GM12865 (cell line): ENCODE results near the gene RASGRP4.
A peak's percentile ranks its signal among the peaks of the same experiment; 100 is the strongest.
"Not testable (repeated sequence)": the region's sequence is repeated elsewhere in the genome, so short reads cannot be mapped to it uniquely, and the experiment has no call there.

Experiments
- DNase-seq: peaks from one replicate; pipeline ENCODE4 v3.0.0; 2010; ENCODE audit warnings: low read depth
- H3K4me3 ChIP-seq: 2 replicates; pipeline ENCODE4 v1.5.1; 2011; ENCODE audit warnings: mild to moderate bottlenecking, low read depth, low read length, control low read depth
- TF ChIP-seq, protein P1 (sequence below): IDR thresholded peaks from 2 replicates; pipeline ENCODE4 v1.5.1; 2011; ENCODE audit warnings: low read length, control low read depth, low read depth, inconsistent platforms; ENCODE audit not compliant: insufficient read depth; ENCODE audit errors: missing control alignments

RASGRP4 gene, protein sequence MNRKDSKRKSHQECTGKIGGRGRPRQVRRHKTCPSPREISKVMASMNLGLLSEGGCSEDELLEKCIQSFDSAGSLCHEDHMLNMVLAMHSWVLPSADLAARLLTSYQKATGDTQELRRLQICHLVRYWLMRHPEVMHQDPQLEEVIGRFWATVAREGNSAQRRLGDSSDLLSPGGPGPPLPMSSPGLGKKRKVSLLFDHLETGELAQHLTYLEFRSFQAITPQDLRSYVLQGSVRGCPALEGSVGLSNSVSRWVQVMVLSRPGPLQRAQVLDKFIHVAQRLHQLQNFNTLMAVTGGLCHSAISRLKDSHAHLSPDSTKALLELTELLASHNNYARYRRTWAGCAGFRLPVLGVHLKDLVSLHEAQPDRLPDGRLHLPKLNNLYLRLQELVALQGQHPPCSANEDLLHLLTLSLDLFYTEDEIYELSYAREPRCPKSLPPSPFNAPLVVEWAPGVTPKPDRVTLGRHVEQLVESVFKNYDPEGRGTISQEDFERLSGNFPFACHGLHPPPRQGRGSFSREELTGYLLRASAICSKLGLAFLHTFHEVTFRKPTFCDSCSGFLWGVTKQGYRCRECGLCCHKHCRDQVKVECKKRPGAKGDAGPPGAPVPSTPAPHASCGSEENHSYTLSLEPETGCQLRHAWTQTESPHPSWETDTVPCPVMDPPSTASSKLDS

DNA sequence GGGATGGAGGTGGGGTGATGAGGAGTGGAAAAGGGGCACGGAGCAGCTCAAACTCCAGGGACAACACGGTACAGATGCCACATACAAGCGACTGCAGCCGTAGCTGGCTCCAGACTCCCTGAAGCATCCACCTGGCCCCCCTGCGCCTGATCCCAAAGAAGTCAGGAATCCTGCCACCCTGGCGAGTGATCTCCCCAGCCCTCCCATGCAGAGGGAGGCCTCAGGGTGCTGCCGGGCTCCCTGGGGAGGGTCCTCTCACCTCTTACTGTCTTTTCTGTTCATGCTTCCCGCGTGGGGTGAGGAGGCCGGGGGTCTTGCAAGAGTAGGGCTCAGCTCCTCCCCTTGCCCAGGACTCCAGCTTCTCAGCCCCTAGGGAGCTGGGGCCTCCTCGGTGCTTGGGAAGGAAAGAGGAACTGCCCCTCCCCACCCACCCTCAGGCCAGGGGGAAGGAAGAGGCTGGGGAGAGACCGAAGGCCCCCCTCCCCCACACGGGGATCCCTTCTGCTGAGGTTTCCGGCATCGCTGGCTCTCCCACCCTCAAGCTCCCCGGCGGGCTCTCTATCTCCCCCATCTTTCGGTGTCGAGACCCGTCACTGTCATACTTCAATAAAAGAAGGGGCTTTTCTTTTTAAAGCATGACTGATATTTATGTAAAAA lies at the start of gene RASGRP4:
Gene RASGRP4 (minus strand): TSS at position 410 of the 657 bp plus-strand sequence. CDS start 128 bp downstream, at position 282.
- DNase-seq = peak; percentile 29
- TF ChIP-seq, protein P1, sequence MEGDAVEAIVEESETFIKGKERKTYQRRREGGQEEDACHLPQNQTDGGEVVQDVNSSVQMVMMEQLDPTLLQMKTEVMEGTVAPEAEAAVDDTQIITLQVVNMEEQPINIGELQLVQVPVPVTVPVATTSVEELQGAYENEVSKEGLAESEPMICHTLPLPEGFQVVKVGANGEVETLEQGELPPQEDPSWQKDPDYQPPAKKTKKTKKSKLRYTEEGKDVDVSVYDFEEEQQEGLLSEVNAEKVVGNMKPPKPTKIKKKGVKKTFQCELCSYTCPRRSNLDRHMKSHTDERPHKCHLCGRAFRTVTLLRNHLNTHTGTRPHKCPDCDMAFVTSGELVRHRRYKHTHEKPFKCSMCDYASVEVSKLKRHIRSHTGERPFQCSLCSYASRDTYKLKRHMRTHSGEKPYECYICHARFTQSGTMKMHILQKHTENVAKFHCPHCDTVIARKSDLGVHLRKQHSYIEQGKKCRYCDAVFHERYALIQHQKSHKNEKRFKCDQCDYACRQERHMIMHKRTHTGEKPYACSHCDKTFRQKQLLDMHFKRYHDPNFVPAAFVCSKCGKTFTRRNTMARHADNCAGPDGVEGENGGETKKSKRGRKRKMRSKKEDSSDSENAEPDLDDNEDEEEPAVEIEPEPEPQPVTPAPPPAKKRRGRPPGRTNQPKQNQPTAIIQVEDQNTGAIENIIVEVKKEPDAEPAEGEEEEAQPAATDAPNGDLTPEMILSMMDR = no peak
- no peak within 1 kb of the TSS for H3K4me3 ChIP-seq

DNA sequence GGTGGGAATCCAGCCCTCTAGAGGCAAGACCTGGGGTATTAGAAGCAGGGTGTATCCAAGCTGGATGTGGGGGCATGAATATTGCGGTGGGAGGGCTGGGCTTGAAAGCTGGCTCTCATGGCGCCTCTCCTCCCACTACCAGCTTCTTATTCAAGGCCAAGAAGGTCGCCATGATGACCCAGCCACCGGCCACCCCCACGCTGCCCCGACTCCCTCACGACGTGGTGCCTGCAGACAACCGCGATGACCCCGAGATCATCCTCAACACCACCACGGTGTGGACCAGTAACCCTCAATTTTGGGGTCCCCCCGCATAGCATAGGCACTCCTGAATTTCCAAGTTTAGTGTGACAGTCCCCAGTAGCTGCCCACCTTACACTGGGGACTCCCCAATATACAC lies 49.2 kb upstream of the RASGRP4 start:
- DNase-seq = no peak
- TF ChIP-seq, protein P1 = no peak
- H3K4me3 ChIP-seq = no peak overlapping the region

DNA sequence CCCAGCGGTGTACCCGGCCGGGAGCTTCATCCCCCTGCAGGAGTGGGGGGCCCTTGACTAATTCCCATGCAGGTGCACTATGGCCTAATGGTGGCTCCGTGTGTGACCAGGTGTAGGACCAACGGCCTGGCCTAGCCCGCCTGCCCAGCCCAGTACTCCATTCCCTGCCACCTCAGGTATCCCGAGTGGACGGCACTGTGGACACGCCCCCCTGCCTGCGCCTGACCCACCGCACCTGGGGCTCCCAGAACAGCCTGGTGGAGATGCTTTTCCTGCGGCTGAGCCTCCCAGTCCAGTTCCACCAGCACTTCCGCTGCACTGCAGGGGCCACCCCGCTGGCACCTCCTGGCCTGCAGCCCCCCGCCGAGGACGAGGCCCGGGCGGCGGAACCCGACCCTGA lies 47.2 kb upstream of the RASGRP4 start:
- TF ChIP-seq, protein P1 = no peak

DNA sequence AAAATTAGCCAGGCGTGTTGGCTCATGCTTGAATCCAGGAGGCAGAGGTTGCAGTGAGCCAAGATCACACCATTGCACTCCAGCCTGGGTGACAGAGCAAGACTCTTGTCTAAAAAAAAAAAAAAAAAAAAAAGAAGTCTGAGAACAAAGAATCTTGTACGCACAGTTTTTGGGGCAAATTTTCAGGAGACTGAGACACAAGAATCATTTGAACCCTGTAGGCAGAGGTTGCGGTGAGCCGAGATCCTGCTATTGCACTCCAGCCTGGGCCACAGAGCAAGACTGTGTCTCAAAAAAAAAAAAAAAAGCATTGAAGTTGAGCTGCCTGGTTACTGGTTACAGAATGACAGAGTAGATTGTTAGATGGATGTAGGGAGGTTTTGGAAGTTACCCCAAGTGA lies 46.7 kb upstream of the RASGRP4 start:
- not testable (repeated sequence) for H3K4me3 ChIP-seq, DNase-seq

More for the DNA sequence above, 47.2 kb upstream of the RASGRP4 start:
- H3K4me3 ChIP-seq = no peak overlapping the region
- DNase-seq = no peak

DNA sequence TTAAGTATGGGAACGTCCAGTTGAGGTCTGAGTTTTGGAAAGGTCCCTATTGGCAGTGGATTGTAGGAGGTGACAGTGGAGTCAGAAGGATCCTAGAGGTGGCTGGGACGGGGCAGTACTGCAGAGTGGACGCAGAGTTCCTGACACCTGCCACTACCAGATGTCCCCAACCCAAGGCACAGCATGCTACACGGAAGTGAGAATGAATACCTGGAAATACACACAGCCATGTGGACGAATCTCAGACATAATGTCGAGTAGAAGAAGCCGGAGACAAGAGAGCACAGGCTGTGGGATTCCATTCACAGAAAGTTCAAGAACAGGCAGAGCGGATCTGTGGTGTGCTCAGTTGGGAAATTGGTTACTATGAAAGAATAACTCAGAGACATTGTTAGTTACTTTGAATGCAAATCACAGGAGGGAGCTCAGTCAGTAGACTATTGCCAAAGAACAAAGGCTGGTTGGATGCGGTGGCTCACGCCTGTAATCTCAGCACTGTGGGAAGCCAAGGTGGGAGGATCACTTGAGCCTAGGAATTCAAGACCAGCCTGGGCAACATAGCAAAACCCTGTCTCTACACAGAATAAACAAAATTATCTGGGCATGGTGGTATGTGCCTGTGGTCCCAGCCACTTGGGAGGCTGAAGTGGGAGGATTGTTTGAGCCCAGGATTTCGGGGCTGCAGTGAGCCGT lies 44.9 kb upstream of the RASGRP4 start:
- TF ChIP-seq, protein P1 = no peak
- H3K4me3 ChIP-seq = no peak overlapping the region
- DNase-seq = no peak

DNA sequence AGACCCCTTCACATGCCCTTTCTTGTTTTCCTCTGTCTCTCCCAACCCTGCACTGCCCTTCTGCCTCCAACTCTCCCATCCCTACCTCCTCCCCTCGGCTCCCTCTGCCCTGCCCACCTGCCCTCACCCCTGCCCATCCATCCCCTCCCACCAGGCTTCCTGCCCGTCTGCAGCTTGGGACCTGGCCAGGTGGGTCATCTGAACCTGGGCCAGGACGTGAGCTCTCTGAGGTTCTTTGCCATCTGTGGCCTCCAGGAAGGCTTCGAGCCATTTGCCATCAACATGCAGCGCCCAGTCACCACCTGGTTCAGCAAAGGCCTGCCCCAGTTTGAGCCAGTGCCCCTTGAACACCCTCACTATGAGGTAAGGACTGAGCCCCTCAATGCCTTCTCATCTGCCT lies 43.1 kb upstream of the RASGRP4 start:
- DNase-seq = no peak
- TF ChIP-seq, protein P1 = no peak
- no peak overlapping the region for H3K4me3 ChIP-seq
